ENCODE data around the gene ABRACL.

Gene ABRACL

GRCh38 chr6:139028658-139029469 lies at the start of gene ABRACL:
Gene ABRACL (plus strand): TSS chr6:139028745. CDS start chr6:139034161, 5,416 bp downstream.
- Histone ChIP-seq H3K79me2 (ENCODE audit: insufficient read depth, low read depth) (peaks cover 11% of the 10 kb centered on the region; the same call in 1 of the 2 replicates), H3K4me3 (IDR thresholded peaks at IDR 0.05; ENCODE audit: insufficient read depth, low read depth, low read length) (peak within 1 kb of the TSS; percentile 29), H3K4me1 (ENCODE audit: low read depth, poor library complexity, severe bottlenecking) (peaks cover 11% of the 10 kb centered on the region), H3K9ac (peak within 1 kb of the TSS; percentile 79), H4K20me1 (ENCODE audit: insufficient read depth) (no peaks in the 10 kb centered on the region), H3K4me2 (peak within 1 kb of the TSS; percentile 76), H2AFZ (ENCODE audit: low read depth) (peak within 1 kb of the TSS; percentile 82), H3K27me3 (ENCODE audit: insufficient read depth, low read depth) (no peaks in the 10 kb centered on the region), H3K27ac (peak within 1 kb of the TSS; percentile 54), H3K36me3 (ENCODE audit: insufficient read depth) (no peaks in the 10 kb centered on the region)
- no peak for TF ChIP-seq CTCF (conservative IDR thresholded peaks at IDR 0.05; ENCODE audit: low read depth, low read length)

- Histone ChIP-seq H3K4me1 (ENCODE audit: low read depth, poor library complexity, severe bottlenecking) (peaks cover 20% of the 10 kb centered on the region), H2AFZ (ENCODE audit: low read depth) (no peak overlapping the region), H4K20me1 (ENCODE audit: insufficient read depth) (peaks cover 7% of the 10 kb centered on the region; the same call in 1 of the 2 replicates), H3K4me3 (IDR thresholded peaks at IDR 0.05; ENCODE audit: insufficient read depth, low read depth, low read length) (no peak overlapping the region), H3K9ac (no peak overlapping the region), H3K27me3 (ENCODE audit: insufficient read depth, low read depth) (no peaks in the 10 kb centered on the region), H3K4me2 (no peak overlapping the region), H3K79me2 (ENCODE audit: insufficient read depth, low read depth) (peaks cover 68% of the 10 kb centered on the region), H3K27ac (no peak overlapping the region), H3K36me3 (ENCODE audit: insufficient read depth) (no peaks in the 10 kb centered on the region)
- TF ChIP-seq CTCF (conservative IDR thresholded peaks at IDR 0.05; ENCODE audit: low read depth, low read length), result no peak
These were observed 49.2 kb upstream of the ABRACL start for GRCh38 chr6:138979365-138979764.

- Histone ChIP-seq H3K9ac (no peak overlapping the region), H3K4me2 (no peak overlapping the region), H3K27me3 (ENCODE audit: insufficient read depth, low read depth) (no peaks in the 10 kb centered on the region), H3K79me2 (ENCODE audit: insufficient read depth, low read depth) (peaks cover 74% of the 10 kb centered on the region), H3K4me3 (IDR thresholded peaks at IDR 0.05; ENCODE audit: insufficient read depth, low read depth, low read length) (no peak overlapping the region), H2AFZ (ENCODE audit: low read depth) (no peak overlapping the region), H3K4me1 (ENCODE audit: low read depth, poor library complexity, severe bottlenecking) (peaks cover 20% of the 10 kb centered on the region), H4K20me1 (ENCODE audit: insufficient read depth) (peaks cover 7% of the 10 kb centered on the region; the same call in 1 of the 2 replicates), H3K36me3 (ENCODE audit: insufficient read depth) (no peaks in the 10 kb centered on the region), H3K27ac (no peak overlapping the region)
- TF ChIP-seq CTCF (conservative IDR thresholded peaks at IDR 0.05; ENCODE audit: low read depth, low read length), result no peak
These were observed 48.5 kb upstream of the ABRACL start for GRCh38 chr6:138979813-138980668.

- no peak overlapping the region for H3K4me2 ChIP-seq
- H4K20me1 ChIP-seq (ENCODE audit: insufficient read depth), result peaks cover 7% of the 10 kb centered on the region; the same call in 1 of the 2 replicates
- H3K36me3 ChIP-seq (ENCODE audit: insufficient read depth), result no peaks in the 10 kb centered on the region
These were observed 47.1 kb upstream of the ABRACL start for GRCh38 chr6:138981416-138981815.

More at GRCh38 chr6:138981416-138981815, 47.1 kb upstream of the ABRACL start:
- Histone ChIP-seq H3K27me3 (ENCODE audit: insufficient read depth, low read depth) (no peaks in the 10 kb centered on the region), H3K4me3 (IDR thresholded peaks at IDR 0.05; ENCODE audit: insufficient read depth, low read depth, low read length) (no peak overlapping the region), H3K4me1 (ENCODE audit: low read depth, poor library complexity, severe bottlenecking) (peaks cover 29% of the 10 kb centered on the region), H3K9ac (no peak overlapping the region), H3K27ac (no peak overlapping the region), H2AFZ (ENCODE audit: low read depth) (no peak overlapping the region), H3K79me2 (ENCODE audit: insufficient read depth, low read depth) (peaks cover 80% of the 10 kb centered on the region)
- no peak for TF ChIP-seq CTCF (conservative IDR thresholded peaks at IDR 0.05; ENCODE audit: low read depth, low read length)

All from KMS-11 (cell line).